T-helper 9 cell (primary cell): Measurements from ENCODE around the gene NEU2.
A peak's percentile ranks its signal among the peaks of the same experiment; 100 is the strongest.

Experiments used
- DNase-seq: peaks from one replicate; pipeline ENCODE4 v3.0.0-alpha.2; 2020

Gene NEU2

DNA sequence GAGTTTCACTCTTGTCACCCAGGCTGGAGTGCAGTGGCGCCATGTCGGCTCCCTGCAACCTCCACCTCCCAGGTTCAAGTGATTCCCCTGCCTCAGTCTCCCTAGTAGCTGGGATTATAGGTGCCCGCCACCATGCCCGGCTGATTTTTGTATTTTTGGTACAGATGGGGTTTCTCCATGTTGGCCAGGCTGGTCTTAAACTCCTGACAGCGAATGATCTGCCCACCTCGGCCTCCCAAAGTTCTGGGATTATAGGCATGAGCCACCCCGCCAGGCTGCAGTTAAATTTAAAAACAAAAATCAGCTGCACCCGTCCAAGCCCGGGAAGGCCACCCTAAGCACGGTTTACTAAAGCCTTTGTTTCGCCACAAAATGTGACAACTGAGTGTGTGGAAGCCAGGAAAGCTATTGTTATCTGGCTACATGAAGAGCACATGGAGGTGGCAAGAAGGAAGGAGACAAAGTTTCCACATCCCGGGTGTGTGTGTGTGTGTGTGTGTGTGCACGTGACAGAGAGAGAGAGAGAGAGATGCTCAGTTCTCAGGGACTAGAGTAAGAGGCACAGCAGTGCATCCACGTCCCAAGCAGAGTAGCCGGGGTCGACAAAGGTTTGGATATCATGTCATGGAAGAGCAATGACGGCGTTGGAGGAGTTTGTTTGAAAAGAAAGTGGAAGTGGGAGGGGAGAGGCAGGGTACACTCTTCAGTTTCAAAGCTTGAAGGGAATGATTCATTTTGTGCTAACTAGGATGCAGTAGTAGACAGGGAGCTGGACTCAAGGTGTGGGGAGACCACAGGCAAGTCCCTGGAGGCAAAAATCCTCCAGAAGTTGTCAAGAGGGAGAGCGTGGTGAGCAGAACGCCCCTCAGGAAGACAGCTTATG lies 47.7 kb downstream of the NEU2 start:
- DNase-seq: no peak

DNA sequence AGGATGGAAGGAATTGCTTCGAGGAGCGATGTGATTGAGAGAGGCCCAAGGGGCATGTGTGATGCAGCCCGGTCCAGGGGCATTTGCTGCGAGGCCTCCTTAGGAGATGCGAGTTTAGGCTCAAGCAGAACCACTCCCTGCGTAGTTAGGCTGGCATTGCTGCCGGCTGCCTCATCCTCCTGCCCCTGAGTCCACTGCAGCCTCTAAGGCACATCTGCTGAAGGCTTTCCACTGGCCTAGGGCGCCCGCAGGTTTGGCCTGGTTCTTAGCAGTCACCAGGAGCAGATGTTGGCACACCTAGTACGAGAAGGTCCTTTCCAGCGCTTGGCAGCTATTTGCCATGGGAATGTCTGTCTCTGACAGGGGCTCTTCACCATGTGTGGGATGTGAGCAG lies 48.4 kb downstream of the NEU2 start:
- DNase-seq: no peak

DNA sequence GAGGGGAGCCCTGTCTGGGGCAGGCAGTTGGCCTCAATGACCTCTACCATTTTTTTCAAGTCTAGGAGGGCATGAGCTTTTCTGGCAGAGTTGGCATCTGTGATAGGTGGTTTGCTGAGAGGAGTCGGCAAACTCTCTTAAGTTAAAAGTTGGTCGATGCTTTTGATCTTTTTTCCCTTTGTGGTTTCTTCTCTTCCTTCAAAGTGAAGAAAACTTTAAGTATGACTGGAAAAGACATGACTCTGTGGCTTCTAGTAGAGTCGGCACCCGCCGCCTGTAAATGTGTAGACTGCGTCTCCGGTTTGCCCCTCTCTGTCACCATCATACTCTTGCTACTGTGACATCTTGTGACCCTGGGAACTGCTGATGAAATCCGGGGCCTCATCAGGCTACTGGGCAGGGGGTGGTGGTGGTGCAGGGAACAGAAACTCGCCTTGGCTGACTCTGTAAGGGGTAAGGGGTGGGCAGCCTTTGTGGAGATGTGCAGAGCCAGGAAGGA lies 48.8 kb downstream of the NEU2 start:
- peak; percentile 41 for DNase-seq

DNA sequence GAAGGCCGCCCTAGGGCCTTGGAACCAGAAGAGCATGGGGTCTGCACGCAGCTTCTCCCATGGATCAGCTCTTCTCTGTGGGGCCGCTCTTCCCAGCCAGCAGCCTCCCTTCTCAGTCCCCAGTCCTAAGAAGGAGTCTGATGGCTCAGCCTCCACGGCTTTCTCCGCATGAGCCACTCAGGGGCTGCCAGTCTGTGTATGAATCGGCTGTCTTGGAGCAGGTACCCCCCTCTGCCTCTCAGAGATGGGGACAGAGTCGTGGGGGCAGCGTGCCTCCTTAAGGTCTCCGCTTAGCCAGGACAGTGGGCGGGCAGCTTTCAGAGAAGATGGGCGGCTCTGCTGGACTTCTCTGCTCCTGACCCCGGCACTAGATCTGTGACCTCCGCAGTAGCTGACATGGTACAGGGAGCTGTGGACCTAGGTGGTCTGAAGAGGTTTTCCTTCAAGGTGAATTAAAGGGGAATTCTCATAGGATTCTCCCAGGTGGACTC lies 49.3 kb downstream of the NEU2 start:
- DNase-seq: no peak

DNA sequence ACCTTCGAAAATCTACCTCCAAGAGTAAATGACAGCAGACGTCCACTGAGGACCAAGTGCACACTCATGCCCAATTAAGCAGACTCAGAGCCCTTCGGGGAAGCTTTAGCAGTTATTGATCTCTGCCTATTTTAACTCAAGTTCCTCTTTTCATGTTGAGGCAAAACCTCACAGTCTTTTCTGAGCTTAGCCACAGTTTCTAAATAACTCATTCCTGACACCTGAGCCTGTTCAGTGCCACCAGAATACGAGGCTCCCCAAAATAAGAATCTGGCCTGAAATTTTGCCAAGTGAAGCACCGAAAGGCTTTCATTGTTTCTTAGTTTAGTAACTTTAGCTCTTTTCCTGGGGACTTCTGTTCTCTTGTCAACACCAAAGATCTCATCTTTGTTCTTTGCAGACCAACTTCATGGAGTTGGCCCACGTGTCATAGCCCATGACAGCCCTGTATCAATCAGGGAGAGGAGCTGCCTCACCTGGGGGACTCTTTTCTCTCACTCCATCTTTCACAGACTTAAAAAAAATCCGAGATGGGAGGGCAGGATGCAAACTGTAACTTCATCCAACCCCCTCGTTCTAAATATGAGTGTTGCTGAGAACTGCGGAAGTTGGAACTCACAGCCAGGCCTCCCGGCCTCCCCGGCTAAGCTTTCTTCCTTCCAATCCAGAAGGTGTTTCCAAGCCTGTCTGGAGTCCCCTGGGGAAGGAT lies 49.9 kb downstream of the NEU2 start:
- no peak for DNase-seq

DNA sequence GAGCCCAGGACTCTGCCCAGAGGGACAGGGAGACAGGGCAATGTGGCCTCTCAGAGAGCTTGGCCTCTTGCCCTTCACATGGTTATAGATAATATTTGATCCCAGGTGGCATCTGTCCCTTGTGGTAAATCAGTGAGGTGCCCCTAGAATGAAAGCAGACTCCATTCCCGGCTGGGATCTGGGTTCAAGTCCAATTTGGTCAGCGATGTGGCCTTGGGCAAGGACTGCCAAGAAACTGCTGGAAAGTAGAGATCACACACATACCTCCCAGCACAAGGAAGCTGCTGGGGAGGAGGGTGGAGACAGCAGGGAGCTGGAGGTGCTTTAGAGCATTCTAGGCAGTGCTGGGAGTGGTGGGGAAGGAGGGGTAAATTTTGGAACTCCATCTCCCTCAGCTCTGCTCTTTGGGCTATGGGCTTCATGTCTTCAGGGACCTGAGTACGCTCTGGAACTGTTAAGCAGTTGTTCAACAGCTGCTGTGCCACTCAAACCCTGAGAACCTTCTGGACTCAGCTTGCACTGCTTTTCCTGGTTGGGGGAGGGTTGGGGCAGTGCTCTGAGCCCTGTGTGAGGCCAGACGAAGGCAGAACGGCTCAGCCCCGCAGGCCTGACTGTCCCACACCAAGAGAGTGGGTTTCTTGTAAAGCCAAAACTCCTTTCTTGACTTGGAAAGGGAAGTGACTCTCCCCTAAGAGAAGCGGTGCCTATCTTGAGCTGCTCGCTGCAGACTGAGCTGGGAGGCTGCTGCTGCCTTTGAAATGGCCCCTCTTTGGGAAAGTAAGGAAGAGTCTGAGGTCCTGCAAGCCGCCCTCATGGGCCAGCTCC lies 50.7 kb downstream of the NEU2 start:
- no peak for DNase-seq

DNA sequence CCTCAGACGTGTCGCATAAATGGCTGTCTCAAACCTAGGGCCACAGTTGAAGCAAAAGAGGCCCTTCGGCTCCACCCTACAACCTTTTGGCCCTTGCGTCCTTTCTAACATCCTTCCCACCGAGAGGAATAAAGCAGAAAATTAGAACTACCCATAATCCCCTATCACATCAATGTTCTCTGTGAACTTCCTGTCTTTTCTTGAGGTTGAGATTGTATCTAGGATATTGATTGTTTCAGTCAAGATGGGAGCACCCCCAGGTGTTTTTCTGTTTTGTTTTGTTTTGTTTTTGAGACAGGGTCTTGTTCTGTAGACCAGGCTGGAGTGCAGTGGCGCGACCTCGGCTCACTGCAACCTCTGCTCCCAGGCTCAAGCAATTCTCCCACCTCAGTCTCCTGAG lies 51.3 kb downstream of the NEU2 start:
- DNase-seq: no peak

DNA sequence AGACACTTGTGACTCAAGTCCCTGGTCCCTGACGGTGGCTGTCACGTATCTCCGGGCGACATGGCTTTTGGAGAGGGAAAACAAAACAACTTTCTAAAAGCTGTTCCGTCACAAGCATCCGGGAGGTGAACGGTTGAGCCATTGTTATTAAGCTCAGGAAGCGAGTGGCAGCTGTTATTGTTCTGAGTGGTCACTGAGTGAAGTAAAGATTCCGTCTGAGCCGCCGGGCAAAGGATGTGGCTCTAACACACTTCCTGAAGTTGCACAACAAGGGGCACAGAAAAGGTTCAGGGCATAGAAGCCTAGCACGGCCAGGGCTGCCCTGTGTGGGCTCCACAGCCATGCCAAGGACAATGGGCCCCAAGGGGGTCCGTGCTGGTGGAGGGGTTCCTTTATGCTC lies 52.0 kb downstream of the NEU2 start:
- DNase-seq: peak; percentile 28
